Activated CD4-positive, alpha-beta T cell treated with anti-CD3 and anti-CD28 coated beads, Interleukin-2, amount 50 U/mL, for 1 hour (primary cell): Measurements from ENCODE around the gene CYB5RL.
"Not testable (repeated sequence)": the region's sequence is repeated elsewhere in the genome, so short reads cannot be mapped to it uniquely, and the experiment has no call there.

ENCODE experiments used
- DNase-seq: peaks from one replicate; pipeline ENCODE4 v3.0.0-alpha.2; 2020

Gene CYB5RL

DNA sequence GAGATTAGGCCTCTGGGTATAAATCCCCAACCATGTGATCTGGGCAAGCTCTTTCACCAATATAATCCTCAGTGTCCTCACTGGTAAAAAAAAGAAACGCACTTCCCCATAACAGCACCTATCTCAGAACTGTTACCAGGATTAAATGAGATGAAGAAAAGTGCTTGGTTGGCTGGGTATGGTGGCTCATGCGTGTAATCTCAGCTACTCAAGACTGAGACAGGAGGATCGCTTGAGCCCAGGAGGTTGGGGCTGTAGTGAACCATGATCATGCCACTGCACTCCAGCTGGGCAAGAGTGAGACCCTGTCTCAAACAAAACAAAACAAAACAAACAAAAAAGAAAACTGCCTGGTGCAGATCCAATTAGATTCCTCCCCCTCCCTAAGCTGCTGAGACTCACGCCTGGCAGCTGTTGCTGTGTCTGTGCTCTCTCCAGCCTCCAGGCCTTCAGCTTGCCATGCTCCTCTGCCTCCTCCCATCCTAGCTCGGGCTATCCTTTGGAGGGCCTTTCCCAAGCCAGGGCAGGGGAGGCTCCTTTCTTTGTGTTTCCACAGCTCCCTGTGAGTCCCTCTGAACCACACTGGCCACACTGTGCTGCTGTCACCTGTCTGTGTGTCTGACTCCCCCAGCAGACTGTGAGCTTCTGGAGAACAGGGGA is 19.0 kb downstream of the CYB5RL start:
- DNase-seq, result no peak

DNA sequence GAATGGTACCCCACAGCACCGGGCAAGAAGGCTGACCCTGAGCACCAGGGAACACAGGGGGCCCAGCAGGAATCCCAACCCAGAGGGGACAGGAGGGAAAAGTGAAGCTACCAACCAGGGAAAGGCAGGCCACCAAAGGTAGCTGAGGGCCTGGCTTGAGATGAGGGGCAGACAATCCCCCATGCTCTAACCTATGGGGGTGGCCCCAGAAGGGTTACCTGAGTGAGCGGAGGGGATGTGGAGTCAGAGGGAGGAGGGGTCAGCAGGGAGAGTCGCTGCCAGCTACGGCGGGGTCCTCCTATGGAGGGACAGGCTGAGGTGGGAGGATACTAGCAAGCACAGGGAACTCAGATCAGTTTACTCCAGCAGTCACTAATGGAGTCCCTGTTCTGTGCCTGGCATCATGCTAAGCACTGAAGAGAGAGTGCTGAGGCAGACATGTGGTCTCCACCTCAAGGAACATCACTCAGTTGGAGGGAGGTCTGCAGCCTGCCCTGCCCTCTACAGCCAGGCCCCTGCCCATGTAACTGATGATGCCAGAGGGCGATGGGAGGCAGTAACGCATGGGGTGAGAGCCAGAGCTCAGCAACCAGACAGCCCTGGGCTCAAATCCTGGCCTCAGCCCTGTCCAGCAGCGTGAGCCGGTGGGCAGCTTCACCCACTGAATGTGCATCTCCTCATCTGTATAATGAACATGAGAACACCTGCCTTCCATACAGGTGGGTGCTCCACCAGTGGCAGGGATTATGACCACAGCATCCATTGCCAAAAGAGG is 21.3 kb downstream of the CYB5RL start:
- DNase-seq, result no peak

- no peak for DNase-seq
These were observed 22.1 kb downstream of the CYB5RL start for GRCh38 chr1:54177726-54178125.

- DNase-seq, result no peak
These were observed 23.1 kb downstream of the CYB5RL start for GRCh38 chr1:54176621-54177327.

GRCh38 chr1:54174106-54174505 is 25.7 kb downstream of the CYB5RL start:
- DNase-seq, result no peak

DNA sequence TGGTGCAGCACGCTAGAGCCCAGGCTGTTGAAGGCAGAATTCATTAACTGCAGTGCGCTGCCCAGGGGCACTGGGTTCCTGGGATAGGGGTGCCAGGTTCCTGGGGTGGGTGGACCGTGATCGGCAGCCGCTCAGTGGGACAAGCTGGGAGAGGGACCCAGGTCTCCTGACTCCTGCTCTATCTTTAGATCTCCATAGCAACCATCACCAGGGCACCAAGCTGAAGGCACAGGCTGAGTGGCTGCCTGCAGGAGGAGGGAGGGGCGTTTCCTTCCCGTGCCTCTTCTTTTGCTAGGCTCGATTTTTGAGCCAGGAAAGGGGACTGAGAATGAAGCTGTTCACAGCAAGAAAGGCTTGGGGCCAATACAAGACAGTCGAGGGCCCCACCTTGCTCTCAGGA is 26.1 kb downstream of the CYB5RL start:
- DNase-seq, result no peak

DNA sequence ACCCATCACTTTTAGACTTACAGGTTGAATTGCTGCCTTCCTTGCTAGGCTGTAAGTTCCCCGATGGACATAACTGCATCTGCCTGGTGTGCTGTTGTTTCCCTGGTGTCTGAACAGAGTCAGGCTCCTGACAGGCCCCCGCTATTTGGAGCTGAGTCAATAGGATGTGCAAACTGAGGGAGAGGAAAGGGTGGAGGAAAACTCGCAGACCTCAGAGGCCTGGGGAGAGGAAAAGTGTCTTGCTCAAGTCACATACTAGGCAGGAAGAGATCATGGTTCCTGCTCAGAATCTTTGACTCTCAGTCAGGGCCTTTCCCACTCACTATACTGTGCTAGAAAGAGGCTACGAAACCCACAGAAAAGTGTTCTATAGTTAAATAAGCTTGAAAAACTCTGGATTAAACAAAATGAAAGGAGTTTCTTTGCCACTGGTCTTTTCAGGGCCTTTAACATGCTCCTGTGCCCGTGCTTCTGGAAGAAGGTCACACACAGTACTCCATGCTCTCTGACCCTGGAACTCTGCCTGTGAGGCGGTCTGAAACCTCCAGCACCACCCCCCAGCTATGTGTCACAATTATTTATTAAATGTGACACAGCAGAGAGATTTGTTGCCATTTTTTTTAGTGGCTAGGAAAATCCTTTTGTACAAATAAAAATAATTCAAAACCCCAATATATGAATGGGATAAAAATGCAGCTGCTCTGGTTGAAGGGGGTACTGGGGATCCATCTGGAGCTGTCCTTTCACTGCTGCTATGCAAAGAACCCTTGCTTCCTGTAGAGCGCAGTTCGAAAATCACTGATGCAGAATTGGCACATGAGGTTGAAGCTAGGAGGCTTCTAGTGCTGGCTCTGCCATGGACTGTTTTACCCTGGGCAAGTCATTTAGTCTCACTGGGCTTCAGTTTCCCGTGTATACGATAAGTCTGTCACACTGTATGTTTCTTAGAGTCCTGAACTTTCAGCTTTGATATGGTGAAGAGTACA is 26.9 kb downstream of the CYB5RL start:
- DNase-seq, result no peak

- DNase-seq, result no peak
These were observed 28.2 kb downstream of the CYB5RL start for GRCh38 chr1:54171606-54172005.

DNA sequence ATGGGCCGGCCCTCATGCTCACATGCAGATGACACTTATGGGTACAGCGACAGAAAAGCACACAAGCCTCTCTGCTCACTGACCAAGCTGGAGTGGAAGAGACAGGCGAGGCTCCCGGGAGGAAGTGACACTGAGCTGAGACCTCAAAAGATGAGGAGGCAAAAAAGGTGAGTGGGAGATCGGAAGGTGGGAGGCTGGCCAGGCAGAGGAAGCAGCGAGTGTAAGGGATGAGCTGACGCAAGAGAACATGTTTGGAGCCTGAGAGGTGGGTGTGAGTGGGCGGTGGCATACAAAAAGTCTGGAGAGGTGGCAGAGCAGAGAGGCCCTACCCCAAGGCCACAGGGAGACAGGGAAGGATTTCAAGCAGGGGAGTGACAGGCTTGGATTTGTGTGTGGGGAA is 28.8 kb downstream of the CYB5RL start:
- DNase-seq, result no peak

GRCh38 chr1:54169068-54169467 is 30.8 kb downstream of the CYB5RL start:
- DNase-seq, result no peak

GRCh38 chr1:54168206-54168965 is 31.4 kb downstream of the CYB5RL start:
- DNase-seq, result no peak

GRCh38 chr1:54167422-54168139 is 32.2 kb downstream of the CYB5RL start:
- DNase-seq, result no peak

DNA sequence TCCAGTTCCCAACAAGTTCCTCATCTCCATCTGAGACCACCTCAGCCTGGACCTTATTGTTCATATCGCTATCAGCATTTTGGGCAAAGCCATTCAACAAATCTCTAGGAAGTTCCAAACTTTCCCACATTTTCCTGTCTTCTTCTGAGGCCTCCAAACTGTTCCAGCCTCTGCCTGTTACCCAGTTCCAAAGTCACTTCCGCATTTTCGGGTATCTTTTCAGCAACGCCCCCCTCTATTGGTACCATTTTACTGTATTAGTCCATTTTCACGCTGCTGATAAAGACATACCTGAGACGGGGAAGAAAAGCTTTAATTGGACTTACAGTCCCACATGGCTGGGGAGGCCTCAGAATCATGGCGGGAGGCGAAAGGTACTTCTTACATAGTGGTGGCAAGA is 33.5 kb downstream of the CYB5RL start:
- not testable (repeated sequence) for DNase-seq

- no peak for DNase-seq
These were observed 34.7 kb downstream of the CYB5RL start for GRCh38 chr1:54165146-54165545.

DNA sequence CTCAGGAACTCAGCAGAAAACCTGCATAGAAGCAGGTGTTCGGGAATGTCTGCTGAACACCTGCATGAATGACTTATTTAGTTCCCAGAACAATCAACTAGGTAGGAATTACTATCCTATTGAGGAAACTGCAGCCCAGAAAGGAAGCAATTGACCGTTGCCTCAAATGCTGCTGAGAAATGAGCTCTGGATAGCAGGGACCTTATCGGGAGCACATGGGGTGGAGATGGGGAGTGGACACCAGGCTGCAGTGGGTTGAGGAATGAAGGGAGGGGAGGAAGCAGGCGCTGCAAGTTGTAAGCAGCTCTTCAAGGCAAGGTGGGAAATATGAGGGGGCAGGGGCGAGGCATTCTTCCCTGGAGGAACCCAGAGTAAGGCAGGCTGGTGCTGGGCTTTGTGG is 36.3 kb downstream of the CYB5RL start:
- no peak for DNase-seq

DNA sequence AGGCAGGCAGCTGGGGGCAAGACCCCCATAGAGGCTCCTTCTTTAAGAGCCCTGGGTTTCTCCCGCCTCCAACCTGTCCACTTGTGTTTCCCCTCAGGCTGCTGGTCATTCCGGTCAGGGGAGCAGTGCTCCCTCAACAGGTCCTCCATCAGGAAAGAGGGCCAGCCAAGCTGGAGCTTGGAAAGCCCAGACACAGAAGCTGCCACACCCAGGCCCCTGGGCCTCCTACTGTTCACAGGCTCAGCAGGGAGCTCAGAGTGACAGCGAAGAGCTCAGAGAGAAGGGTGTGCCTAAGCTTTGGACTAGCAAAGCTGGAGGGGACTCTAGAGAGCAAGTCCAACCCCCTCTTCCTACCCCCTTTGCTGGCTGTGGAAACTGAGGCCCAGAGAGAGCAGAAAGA is 36.8 kb downstream of the CYB5RL start:
- no peak for DNase-seq

DNA sequence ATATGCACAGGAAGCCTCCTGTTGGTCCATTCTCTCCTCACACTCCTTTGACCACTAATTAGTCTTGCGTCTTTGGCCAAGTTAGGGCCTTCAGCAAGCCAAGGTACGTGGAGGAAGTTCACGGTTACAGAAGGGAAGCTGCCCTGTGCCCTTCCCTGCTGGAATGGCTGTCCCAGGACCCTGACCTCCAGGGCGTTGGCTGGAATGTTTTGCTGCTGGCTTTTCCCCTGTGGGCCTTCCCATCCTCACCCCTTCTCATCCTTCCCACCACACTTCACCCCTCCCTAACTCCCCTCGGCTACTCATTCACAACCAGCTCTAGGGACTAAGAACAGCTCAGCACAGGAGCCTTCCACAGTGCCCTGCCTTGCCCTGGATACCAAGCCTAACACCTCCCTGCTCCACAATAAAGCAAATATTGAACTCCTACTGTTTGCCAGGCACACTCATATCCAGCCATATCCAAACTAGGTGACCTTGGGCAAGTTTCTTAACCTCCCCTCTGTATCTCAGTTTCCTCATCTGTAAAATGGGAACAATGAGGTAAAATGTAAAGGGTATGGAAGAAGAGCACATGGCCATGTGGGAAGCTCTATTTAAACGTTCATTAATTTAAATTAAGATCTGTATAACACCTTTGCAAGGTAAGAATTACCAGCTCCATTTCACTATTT is 38.2 kb downstream of the CYB5RL start:
- DNase-seq, result no peak

- DNase-seq, result no peak
These were observed 39.5 kb downstream of the CYB5RL start for GRCh38 chr1:54160351-54160750.

DNA sequence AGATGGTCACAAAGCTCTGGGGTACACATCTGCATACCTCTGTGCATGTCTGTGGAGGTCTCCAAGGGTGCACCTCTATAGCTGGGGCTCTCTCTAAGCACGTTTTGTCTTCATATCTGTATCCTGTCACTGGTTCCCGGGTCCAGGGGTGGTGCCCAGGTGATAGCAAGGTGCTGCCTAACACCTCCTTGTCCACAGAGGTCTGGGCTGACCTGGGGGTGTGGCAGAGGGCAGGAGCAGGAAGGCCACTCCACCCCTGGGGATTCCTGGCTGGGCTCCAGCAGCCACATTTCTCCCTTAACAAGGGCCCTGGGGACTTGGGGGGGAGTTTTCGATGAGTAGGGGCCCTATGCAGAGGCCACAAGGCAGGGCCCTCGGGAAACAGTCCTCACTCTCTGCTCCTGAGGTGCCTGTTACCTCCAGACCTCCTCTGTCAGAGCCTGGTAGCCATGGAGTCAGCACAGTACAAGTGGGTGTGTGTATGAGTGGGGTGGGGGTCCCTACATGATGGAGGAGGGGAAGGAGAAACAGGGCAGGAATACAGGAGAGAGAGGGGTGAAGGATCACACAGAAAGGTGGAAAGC is 40.0 kb downstream of the CYB5RL start:
- no peak for DNase-seq

GRCh38 chr1:54158071-54158470 is 41.8 kb downstream of the CYB5RL start:
- no peak for DNase-seq
